Astrocyte (in vitro differentiated cells and primary cell): ENCODE data around the gene MAGEA9B.
"Not testable (repeated sequence)": the region's sequence is repeated elsewhere in the genome, so short reads cannot be mapped to it uniquely, and the experiment has no call there.

Experiments
- EZH2 ChIP-seq: IDR thresholded peaks from 2 replicates; pipeline ENCODE4 v1.6.1; 2012; ENCODE audit warnings: mild to moderate bottlenecking, low read length, inconsistent platforms; ENCODE audit not compliant: insufficient read depth
- TF ChIP-seq, protein P1 (sequence below): IDR thresholded peaks from 2 replicates; pipeline ENCODE4 v1.5.1; 2011; ENCODE audit warnings: low read depth, mild to moderate bottlenecking, inconsistent platforms, low read length, moderate library complexity; ENCODE audit not compliant: insufficient read depth

DNA sequence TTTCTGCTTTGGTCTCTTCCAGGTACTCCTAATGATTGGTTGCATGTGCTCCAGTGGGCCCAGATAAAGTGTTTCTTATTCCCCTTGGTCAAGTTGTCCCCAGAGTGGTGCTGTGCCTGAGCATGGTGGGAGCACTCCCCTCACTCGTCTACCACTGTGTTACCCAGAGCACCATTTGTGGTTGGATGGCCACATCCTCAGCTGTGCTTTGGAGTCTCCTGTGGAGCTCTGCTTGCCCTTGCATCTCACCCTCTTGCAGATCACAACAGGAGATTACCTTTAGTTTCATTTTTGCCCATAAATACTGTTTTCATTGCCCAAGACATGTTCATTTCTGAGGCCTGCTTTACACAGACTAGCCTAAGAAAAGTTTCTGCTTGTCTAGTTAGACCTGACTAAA, 36.8 kb downstream of the MAGEA9B start:
- TF ChIP-seq, protein P1, sequence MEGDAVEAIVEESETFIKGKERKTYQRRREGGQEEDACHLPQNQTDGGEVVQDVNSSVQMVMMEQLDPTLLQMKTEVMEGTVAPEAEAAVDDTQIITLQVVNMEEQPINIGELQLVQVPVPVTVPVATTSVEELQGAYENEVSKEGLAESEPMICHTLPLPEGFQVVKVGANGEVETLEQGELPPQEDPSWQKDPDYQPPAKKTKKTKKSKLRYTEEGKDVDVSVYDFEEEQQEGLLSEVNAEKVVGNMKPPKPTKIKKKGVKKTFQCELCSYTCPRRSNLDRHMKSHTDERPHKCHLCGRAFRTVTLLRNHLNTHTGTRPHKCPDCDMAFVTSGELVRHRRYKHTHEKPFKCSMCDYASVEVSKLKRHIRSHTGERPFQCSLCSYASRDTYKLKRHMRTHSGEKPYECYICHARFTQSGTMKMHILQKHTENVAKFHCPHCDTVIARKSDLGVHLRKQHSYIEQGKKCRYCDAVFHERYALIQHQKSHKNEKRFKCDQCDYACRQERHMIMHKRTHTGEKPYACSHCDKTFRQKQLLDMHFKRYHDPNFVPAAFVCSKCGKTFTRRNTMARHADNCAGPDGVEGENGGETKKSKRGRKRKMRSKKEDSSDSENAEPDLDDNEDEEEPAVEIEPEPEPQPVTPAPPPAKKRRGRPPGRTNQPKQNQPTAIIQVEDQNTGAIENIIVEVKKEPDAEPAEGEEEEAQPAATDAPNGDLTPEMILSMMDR, result not testable (repeated sequence)
- not testable (repeated sequence) for TF ChIP-seq EZH2
